HG03066 (cell line): ENCODE results near the gene PFKP.
"Not testable (repeated sequence)": the region's sequence is repeated elsewhere in the genome, so short reads cannot be mapped to it uniquely, and the experiment has no call there.

ENCODE experiments used
- ATAC-seq: cut with Tn5 transposase; IDR thresholded peaks from one replicate; pipeline ENCODE4 v1.9.1; 2021; ENCODE audit warnings: low read depth; ENCODE audit not compliant: unreplicated experiment

PFKP gene

GRCh38 chr10:3148041-3148440, 80.7 kb downstream of the PFKP start:
- ATAC-seq = no peak

- ATAC-seq = no peak
Observed at GRCh38 chr10:3148994-3149393, 81.6 kb downstream of the PFKP start.

DNA sequence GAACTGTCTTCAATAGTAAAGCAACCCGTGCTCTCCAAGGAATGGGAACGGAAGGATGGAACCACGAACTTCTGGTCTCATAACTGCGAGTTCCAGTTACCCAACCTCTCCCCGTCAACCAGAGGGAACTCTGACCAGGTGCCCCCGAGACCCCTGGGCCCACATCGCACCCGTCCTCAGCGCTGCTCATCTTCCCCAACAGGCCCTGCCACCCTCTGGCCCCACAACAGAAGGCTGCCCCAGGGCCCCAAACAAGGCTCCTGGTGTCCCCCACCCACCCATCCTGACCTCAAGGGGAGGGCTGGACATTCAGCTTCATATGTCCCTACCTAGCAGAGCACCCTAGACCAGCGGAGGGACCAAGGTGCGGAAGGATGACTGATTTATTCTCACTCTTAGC, 82.6 kb downstream of the PFKP start:
- ATAC-seq = no peak

GRCh38 chr10:3150366-3150765, 83.0 kb downstream of the PFKP start:
- ATAC-seq = no peak

- no peak for ATAC-seq
Observed at GRCh38 chr10:3150961-3151360, 83.6 kb downstream of the PFKP start.

GRCh38 chr10:3151889-3152565, 84.7 kb downstream of the PFKP start:
- no peak for ATAC-seq

GRCh38 chr10:3152566-3152935, 85.2 kb downstream of the PFKP start:
- ATAC-seq = no peak

GRCh38 chr10:3154666-3155065, 87.3 kb downstream of the PFKP start:
- ATAC-seq = no peak

DNA sequence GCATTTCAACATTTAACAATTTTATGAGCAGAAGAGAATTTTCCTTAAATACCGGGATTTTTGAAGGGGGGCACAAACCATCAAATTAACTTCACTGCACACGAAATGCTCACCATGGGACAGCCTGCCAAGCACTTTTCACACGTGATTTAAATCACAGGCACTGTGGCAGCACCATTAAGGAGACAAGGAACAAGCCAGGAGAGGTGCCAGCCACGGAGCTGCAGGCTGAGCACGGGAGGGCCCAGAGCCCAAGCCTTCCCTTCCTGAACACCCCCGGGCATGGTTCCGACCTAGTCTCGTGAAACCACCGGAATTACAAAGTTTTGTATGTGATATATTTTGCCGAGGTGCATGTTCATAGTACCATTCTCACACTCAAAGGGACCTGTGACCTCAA, 91.8 kb downstream of the PFKP start:
- ATAC-seq = no peak

DNA sequence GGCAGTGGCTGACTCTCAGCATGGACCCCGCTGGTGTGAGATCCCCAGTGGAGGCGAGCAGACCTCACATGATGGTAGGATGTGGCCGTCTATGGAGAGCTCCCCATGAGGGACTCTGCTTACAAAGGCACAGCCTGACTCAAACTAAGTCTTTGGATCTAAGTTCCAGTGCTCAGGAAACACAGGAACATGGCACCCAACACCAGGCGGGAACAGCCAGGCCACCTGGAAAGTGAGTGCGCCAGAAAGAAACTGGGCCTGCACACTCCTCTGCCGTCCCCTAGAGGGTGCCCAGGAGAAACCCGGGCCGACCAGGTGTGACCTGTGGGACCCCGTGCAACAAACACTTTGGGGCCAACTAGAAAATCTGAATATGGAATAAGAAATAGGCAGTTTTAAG, 95.2 kb downstream of the PFKP start:
- ATAC-seq = no peak

DNA sequence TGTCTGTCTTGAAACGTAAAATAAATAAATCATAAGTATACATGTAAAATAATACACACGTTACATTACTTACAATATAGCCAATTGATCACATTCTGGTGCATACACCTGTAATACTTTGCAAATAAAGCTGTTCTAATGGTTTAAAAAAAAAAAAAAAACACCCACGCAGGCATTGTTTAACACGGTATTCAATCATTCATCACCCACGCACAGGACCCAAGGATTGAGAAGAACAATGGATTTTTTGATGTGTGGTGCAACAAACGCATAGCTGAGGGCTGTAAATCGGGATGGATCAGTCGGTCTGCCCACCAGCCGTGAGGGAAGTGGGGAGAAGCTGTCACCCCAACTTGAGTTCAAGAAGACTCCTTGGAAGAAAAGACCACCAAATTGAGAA, 96.5 kb downstream of the PFKP start:
- no peak for ATAC-seq

- no peak for ATAC-seq
Observed at GRCh38 chr10:3165196-3165595, 97.8 kb downstream of the PFKP start.

DNA sequence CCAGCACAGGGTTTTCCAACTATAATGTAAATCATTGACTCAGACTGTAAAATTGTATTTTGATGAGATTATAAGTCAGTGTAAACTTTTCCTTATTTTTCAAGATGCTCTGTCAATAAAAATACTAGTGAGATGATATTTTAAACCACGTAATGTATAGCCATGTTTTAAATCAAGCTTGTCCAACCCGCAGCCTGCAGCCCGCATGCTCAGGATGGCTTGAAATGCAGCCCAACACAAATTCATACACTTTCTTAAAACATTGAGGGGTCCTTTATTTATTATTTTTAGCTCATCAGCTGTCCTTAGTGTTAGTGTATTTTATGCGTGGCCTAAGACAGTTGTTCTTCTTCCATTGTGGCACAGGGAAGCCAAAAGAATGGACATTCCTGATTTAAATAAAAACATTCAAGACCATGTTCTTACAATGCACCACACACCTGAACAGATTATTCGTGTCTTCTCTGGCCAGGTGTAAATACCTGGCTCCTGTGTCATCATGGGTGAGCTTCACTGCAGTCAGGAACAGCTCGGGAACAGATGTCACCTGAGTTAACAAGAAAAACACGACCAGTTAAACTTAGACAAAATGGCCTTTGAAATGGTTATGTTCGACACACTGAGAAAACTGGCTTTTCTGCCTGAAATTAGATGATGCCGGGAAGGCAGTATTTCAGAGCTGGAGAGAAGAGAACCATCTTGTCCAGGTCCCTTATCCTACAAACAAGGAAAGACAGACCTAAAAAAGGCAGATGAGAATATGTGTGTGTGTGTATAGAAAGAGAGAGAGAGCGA, 99.3 kb downstream of the PFKP start:
- ATAC-seq = no peak

GRCh38 chr10:3167611-3168330, 100.4 kb downstream of the PFKP start:
- ATAC-seq = no peak

DNA sequence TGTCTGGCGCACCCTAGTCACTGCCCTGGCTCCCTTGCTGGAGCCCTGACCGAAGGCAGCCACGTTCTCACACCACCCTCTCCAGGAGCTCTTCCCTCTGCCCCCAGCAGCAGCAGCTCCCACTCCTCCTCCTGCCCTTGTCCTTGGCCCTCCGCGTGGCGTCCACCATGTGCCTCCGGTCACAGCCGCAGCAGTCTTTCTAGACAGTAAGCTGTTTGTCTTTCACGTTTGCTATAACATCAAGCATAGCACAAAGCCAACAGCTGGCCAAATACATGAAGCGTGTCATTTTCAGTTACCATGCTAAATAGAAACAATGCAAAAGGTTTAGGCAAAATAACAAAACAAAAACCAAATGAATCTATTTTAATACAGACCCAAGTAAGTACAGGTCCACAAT, 101.9 kb downstream of the PFKP start:
- ATAC-seq = no peak

DNA sequence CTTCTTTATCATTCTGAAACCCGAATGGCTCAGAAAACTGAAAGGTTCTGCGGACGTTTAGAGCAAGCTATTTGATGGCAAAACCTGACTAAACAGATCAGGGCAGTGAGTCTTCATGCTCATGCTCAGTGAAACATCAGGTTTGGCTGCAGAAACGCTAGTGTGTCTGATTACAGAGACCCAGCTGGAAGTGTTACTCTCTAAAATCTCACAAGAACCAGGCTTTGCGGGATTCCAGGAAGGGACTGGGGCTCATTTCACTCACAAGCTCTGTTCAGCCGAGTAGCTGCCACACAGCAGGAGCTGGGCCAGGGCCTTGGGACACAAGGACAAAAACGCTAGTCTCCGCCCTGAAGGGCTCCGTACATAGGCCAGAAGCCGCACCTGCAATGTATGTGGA, 102.3 kb downstream of the PFKP start:
- ATAC-seq = no peak

- ATAC-seq = not testable (repeated sequence)
Observed at GRCh38 chr10:3171488-3171887, 104.1 kb downstream of the PFKP start.

- ATAC-seq = no peak
Observed at GRCh38 chr10:3172081-3172445, 104.7 kb downstream of the PFKP start.

GRCh38 chr10:3172446-3173170, 105.3 kb downstream of the PFKP start, which contains the start of gene PITRM1:
Gene PITRM1, minus strand, starts transcription at chr10:3172782. Its CDS starts 10 bp downstream, at chr10:3172772.
- peak; percentile 93 for ATAC-seq

DNA sequence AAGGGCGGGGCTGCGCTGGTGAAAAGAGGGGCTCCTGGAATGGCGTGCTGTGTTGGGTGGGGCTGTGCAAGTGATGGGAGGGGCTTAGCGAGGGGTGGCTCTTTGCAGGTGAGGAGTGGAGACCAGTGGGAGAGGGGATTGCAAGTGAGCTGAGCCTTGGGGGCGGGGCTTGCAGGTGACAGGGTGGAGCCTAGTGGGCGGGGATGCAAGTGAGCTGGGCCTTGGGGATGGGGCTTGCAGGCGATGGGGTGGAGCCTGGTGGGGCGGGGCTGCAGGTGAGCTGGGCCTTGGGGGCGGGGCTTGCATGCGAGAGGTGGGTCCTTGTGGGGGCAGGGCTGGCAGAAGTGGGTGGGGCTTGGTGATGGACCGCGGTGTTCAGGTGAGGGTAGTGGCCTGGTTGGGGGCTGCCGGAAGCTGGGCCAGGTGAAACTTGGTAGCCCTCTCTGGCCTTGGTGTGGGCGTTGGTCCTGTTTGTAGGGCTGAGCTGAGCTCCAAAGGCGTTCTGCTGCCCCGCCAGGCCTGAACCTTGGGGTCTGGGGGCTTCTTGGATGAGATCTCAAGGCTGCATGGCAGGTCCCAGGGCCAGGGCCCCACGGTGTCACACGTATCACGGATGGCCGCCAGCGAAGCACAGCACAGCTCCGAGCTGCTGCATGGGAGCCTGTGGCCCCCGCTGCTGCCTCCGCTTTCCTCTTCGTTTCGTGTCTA, 106.0 kb downstream of the PFKP start:
- ATAC-seq = peak; percentile 34
